GM19238 (cell line): ENCODE results near the gene TEPSIN.

Experiments used
- DNase-seq: peaks from one replicate; pipeline ENCODE4 v3.0.0; 2011; ENCODE audit warnings: low spot score; ENCODE audit not compliant: insufficient read length

The TEPSIN gene, protein sequence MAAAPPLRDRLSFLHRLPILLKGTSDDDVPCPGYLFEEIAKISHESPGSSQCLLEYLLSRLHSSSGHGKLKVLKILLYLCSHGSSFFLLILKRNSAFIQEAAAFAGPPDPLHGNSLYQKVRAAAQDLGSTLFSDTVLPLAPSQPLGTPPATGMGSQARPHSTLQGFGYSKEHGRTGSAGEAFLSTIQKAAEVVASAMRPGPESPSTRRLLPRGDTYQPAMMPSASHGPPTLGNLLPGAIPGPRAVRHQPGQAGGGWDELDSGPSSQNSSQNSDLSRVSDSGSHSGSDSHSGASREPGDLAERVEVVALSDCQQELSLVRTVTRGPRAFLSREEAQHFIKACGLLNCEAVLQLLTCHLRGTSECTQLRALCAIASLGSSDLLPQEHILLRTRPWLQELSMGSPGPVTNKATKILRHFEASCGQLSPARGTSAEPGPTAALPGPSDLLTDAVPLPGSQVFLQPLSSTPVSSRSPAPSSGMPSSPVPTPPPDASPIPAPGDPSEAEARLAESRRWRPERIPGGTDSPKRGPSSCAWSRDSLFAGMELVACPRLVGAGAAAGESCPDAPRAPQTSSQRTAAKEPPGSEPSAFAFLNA

GRCh38 chr17:81238815-81239713 is at the start of gene TEPSIN, which contains the start of gene NDUFAF8:
TEPSIN (minus strand) TSS chr17:81239055; CDS start chr17:81239033, 22 bp downstream.
NDUFAF8 (plus strand) TSS chr17:81239318; CDS start chr17:81239364, 46 bp downstream.
- peak; percentile 100 for DNase-seq

- DNase-seq, result no peak
These were observed 49.0 kb upstream of the TEPSIN start for GRCh38 chr17:81287741-81288430.

GRCh38 chr17:81287152-81287551 is 48.3 kb upstream of the TEPSIN start:
- DNase-seq, result no peak

DNA sequence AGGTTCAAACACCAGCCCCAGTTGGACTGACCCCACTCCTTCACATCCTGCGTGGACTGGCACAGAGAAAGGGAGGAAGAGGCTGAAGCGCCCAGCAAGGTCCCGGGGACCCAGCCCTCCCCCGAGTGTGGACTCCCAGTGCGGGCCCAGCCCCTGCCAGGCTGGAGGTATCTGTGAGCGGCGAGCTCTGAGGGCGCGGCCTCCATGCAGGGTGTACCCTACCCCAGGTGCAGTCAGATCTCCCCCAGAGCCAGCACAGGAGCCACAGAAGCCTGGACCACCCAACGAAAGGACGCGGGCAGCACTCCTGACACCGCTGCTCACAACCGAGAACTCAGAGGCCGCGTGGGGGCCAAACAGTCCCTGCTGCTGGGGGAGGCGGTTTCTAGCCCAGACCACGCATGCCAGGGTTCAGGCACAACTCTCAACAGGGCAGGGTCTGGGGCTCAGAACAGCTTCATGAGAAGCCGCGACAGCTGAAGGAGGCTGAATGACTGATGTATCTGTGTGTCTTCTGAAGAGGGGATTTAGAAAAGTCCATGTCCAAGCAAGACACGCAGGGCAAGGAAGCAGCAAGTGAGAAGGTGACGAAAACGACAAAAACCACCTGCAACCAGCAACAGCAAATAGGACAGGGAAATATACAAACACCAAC is 47.8 kb upstream of the TEPSIN start:
- DNase-seq, result no peak

- DNase-seq, result no peak
These were observed 47.0 kb upstream of the TEPSIN start for GRCh38 chr17:81285894-81286293.

GRCh38 chr17:81285179-81285878 is 46.5 kb upstream of the TEPSIN start:
- peak; percentile 74 for DNase-seq

DNA sequence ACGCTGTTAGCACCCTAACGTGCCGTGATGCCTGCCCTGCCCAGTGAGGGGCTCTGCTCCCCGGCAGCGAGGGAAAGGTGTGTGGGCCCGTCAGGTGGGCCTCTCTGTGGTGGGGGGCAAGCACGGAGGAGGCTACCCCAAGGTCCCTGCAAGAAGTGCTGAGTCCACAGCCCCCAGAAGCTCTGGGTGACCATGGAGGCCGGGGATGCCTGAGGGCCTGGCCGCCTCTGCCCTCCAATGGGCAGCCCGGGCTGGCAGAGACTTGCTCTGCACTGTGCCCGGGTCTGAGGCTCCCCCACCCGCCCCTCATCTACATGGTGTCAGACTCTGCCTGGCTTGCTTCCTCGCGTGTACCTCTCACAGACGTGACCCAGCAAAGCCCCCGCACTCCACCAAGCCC is 44.0 kb upstream of the TEPSIN start:
- no peak for DNase-seq

DNA sequence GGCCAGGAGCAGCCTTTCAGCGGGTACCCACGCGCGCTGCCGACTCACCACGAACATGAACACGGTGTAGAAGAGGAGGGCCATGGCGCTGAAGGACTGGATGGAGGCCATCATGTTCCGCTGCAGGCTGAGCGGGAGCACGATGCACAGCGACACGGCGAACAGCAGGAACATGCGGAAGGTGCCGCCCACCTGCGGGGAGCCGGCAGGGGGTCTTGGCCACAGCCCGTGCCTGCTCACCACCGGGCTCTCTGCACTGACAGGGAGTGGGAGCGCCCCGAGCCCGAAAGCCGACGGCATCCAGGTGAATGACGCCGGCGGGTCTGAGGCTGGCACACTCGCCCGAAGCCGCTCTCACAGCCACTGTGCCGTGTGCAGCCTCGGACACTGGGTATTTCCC is 43.3 kb upstream of the TEPSIN start:
- no peak for DNase-seq

GRCh38 chr17:81280571-81280970 is 41.7 kb upstream of the TEPSIN start:
- DNase-seq, result no peak

DNA sequence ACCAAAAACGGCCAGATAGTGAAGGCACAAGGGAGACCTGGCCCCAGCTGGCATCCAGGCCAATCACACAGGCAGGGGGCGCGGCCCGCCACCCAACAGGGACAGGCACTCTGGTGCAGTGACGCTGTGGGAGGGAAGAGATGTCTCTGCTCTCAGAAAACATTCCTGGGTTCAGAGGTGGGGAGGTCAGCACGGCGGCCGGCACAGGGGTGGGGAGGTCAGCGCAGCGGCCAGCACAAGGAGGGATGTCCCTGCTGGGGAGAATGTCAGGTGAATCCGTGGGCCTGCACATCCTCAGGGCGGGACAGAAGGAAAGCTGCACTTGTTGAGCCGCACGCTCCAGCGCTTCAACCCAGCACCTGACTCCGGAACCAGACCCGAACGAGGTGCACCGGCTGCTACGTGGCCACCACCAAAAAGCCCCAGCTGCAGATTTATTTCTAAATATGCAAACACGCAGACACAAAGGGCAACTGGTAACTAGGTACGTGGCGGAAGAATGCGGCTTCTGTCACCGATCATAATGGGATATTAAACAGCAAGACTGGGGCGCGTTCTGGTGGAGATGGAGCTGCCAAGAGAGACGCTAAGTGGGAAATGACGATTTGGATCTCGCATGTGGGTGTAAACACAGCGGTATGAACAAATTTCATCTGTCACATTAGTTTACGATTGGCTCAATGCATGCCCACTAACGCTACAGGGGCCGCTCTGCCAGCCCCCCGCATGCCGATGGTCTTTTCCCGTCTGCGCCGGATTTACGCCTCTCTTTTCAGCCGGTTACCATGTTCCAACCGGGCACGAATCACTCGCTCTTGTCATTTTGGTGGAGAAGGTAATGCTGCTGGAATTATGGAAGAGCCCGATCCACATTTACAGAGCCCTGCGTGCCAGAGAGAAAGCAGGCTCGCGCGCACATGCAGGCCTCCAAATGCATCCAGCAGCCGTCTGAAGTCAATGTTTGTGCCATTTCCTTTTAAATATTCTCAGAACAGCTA is 40.7 kb upstream of the TEPSIN start:
- no peak for DNase-seq

DNA sequence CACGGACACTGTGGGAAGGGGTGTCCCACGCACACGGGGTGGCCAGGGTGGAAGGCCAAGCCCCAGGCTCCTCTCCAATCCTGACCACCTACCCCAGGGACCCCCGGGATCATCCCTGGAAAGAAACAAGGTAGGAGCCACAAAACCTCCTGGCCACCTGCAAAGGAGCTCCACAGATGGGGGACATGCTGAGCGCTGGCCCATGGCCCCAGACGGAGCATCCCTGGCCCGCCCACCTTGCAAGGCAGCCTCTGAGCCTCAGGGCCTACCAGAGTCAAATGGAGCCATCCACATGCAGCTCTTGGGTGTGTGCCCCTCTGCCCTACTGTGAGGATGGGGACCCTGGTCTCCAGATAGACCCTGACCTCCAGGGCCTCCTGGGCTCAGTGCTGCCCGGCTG is 40.0 kb upstream of the TEPSIN start:
- no peak for DNase-seq

DNA sequence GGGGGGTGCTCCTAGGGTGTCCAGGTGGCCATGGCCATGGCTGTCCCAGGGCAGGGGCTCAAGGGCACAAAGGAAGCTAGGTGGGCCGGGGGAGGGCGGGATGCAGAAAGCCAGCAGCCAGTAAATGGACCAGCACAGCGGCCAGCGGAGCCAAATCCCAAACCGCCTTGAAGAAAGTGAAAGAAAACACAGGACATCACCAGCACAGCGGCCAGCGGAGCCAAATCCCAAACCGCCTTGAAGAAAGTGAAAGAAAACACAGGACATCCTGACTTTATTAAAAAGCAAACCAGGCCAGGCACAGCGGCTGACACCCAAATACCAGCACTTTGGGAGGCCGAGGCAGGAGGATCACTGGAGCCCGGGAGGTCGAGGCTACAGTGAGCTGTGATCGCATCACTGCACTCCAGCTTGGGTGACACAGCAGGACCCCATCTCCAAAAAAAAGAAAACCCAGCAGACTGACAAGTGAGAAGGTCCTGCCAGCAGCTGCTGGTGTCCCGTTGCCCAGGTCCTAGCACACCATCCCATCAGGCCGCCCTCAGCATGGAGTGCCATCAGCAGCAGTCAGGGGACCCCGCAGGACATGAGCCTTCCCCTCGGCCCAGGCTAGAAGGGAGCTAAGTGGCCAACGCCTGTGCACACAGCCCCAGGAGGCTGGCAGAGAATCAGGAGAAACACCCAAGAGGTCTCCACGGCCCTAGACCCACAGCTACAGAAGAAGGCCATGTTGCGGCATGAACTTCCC is 39.3 kb upstream of the TEPSIN start:
- DNase-seq, result no peak

DNA sequence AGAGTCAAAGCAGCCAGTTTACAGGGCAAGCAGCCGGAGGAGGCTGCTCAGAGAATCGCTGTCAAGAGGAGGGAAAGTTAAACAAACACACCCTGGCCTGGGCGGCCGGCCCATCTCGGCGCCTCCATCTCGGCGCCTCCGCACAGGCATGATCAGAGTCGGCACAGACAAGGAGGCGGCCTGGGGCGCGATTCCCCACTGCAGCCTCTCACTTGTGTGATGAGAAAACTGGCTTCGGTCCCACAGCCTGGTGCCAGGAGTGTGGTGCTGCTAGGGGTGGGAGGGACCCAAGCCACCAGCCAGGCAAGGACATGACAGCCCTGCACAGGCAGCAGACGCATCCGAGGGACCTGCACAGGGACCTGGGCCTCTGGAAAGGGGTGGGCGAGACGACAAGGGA is 38.6 kb upstream of the TEPSIN start:
- DNase-seq, result no peak

GRCh38 chr17:81276781-81277180 is 37.9 kb upstream of the TEPSIN start:
- no peak for DNase-seq

DNA sequence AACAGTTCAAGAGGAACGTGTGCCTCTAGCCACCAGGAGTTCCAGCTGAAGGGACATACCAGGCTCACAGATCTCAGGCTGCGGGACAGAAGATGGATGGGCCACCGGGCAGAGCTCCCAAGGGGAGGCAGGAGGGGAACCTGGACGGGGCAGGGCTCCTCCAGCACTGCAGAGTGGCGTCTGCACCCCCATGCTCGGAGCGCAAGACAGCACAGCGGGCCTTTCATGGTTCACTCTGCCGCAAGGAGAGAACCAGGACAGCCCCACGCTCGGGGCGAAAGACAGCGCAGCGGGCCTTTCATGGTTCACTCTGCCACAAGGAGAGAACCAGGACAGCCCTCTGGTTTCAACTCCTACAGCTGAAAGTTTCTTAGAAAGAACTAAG is 35.6 kb upstream of the TEPSIN start:
- DNase-seq, result no peak

- no peak for DNase-seq
These were observed 35.0 kb upstream of the TEPSIN start for GRCh38 chr17:81273698-81274470.

- no peak for DNase-seq
These were observed 33.8 kb upstream of the TEPSIN start for GRCh38 chr17:81272616-81273015.
